ENCODE measurements around the gene RBM38. TPM values are rescaled to one million over a fixed set of nuclear protein-coding genes. Genes with fewer than 3 reads are reported as not detected.

The RBM38 gene
- total RNA-seq, 1 donor from 2014 or later: 16.6 TPM

DNA sequence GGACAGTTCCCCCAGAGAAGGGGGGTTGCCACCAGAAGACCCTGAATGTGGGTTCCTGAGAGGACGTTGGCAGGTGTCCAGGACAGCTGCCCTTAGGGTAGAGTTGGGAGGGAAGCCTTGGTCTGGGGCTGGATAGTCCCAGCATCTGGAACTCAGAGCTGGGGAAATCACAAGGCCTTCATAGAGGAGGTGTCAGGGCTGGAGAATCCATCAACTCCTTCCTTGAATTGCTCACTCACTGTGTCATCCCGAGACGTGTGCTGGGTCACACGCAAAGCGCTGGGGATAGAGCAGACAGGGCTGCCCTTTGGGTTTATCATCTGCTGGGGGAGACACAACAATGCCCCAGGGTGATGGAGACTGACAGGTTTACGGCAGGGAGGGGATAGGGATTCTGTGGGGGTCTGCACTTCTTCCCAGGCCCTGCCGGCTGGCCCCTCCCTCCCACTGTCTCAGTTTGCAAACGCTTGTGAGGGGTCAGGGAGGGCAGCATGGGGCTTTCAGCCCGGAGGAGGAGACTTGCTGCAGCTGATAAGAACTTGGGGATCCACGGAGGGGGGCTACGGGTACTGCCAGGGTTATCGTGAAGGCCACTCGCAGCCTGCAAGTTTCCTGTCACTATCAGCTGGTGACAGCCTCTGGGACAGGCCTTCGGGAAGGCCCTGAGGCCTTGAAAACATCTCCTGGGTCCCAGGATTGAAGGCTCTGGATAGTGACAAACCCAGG is 18.6 kb downstream of the RBM38 start:
- Mint-ChIP-seq H3K27me3 (ENCODE audit: unreplicated experiment) (peaks cover 3% of the 10 kb centered on the region), H3K4me1 (ENCODE audit: low read depth, unreplicated experiment) (peaks cover 5% of the 10 kb centered on the region), H3K4me3 (ENCODE audit: unreplicated experiment) (no peak overlapping the region), H3K36me3 (ENCODE audit: unreplicated experiment) (no peaks in the 10 kb centered on the region), H3K9me3 (ENCODE audit: unreplicated experiment) (peaks cover 3% of the 10 kb centered on the region), H3K27ac (ENCODE audit: unreplicated experiment) (no peak overlapping the region)
- TF ChIP-seq, protein P1, sequence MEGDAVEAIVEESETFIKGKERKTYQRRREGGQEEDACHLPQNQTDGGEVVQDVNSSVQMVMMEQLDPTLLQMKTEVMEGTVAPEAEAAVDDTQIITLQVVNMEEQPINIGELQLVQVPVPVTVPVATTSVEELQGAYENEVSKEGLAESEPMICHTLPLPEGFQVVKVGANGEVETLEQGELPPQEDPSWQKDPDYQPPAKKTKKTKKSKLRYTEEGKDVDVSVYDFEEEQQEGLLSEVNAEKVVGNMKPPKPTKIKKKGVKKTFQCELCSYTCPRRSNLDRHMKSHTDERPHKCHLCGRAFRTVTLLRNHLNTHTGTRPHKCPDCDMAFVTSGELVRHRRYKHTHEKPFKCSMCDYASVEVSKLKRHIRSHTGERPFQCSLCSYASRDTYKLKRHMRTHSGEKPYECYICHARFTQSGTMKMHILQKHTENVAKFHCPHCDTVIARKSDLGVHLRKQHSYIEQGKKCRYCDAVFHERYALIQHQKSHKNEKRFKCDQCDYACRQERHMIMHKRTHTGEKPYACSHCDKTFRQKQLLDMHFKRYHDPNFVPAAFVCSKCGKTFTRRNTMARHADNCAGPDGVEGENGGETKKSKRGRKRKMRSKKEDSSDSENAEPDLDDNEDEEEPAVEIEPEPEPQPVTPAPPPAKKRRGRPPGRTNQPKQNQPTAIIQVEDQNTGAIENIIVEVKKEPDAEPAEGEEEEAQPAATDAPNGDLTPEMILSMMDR (IDR thresholded peaks at IDR 0.05; ENCODE audit: partially characterized antibody, unreplicated experiment): no peak
- DNase-seq: no peak

DNA sequence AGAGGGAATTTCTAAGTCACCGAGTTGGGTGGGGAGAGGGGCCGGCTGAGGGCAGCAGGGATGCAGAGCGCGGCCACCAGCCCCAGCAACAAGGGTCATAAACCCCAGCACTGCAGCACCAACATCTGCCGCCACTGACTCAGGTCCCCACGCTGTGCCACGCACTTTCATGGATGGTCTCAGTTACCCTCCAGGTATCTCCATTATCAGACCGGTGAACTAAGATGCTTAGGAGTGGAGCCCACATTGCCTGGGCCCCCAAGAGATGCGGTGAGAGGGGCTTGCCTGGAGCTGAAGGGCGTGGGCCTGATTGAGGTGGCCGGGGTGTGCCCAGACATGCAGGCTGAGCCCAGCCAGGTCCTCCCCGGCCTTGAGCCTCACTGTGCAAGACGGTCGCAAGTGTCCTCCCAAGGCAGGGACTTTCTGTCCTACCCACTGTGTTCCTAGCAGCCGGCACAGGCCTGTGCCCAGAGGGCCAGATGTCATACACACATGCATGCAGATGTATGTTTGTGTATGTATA is 19.3 kb downstream of the RBM38 start:
- Mint-ChIP-seq H3K4me1 (ENCODE audit: low read depth, unreplicated experiment) (peaks cover 5% of the 10 kb centered on the region), H3K36me3 (ENCODE audit: unreplicated experiment) (no peaks in the 10 kb centered on the region), H3K27me3 (ENCODE audit: unreplicated experiment) (peaks cover 3% of the 10 kb centered on the region), H3K27ac (ENCODE audit: unreplicated experiment) (no peak overlapping the region), H3K9me3 (ENCODE audit: unreplicated experiment) (peaks cover 3% of the 10 kb centered on the region), H3K4me3 (ENCODE audit: unreplicated experiment) (no peak overlapping the region)
- TF ChIP-seq, protein P1 (IDR thresholded peaks at IDR 0.05; ENCODE audit: partially characterized antibody, unreplicated experiment): no peak
- DNase-seq: no peak

DNA sequence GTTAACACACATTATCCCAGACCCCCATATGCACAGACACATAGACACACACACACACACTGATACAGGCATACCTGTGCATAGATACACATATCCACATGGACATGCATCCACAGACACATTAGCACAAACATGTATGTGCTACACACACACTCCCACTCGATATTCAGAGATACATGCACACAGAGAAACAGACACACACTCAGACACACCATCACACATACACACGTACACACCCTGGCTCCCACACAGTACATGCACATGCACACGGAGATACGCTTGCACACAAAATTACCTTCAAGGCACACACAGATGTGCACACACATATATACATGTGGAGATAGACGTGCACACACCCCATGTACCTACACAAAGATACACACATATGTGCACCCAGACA is 19.7 kb downstream of the RBM38 start:
- Mint-ChIP-seq H3K9me3 (ENCODE audit: unreplicated experiment) (peaks cover 3% of the 10 kb centered on the region), H3K27me3 (ENCODE audit: unreplicated experiment) (peaks cover 3% of the 10 kb centered on the region), H3K27ac (ENCODE audit: unreplicated experiment) (no peak overlapping the region), H3K4me3 (ENCODE audit: unreplicated experiment) (no peak overlapping the region), H3K36me3 (ENCODE audit: unreplicated experiment) (no peaks in the 10 kb centered on the region), H3K4me1 (ENCODE audit: low read depth, unreplicated experiment) (peaks cover 5% of the 10 kb centered on the region)
- no peak for DNase-seq
- TF ChIP-seq, protein P1 (IDR thresholded peaks at IDR 0.05; ENCODE audit: partially characterized antibody, unreplicated experiment): no peak

DNA sequence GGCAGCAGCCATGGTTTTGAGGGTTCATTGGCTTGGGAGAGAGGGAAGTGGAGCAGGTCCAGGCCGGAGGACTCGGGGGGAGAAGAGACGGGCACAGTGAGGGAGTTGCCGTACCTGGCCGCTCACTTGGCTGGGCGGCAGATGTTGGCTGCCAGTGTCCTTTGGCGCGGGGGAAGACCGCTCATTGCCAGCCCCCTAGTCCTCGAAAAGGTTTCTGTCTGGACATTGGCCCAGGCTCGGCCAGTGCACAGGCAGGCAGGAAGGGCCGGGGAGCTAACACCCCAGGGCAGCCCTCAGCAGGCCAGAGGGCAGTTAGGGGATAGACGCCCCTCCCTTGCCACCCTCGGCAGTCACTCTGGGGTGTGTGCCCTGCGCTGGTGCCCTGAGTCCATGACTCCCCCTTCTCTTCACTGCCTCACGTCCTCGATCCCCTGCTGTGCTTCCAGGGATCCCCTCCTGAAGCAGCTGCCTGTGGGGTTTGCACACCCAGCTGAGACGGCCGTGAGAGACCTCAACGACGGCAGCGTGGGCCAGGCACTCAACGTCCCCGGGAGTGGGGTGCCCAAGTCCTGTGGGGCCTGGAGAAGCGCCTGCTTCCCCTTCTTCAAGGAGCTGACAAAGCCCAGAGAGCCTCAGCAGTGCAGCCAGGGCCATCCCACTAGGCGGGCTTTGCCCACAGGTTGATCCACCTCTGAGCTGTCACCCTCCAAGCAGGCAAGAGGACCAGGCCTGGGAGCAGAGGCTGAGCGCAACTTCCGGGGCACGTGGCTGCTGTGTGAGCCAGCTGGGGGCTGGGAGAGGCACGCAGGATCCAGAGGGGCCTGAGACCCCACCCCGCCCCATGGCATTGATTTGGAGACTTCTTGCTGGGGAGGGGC is 20.4 kb downstream of the RBM38 start:
- peaks cover 5% of the 10 kb centered on the region for H3K4me1 Mint-ChIP-seq (ENCODE audit: low read depth, unreplicated experiment)
- TF ChIP-seq, protein P1 (IDR thresholded peaks at IDR 0.05; ENCODE audit: partially characterized antibody, unreplicated experiment): no peak
- H3K27me3 Mint-ChIP-seq (ENCODE audit: unreplicated experiment): peaks cover 3% of the 10 kb centered on the region
- H3K36me3 Mint-ChIP-seq (ENCODE audit: unreplicated experiment): no peaks in the 10 kb centered on the region
- peaks cover 5% of the 10 kb centered on the region for H3K9me3 Mint-ChIP-seq (ENCODE audit: unreplicated experiment)
- no peak overlapping the region for H3K27ac Mint-ChIP-seq (ENCODE audit: unreplicated experiment)
- DNase-seq: no peak
- no peak overlapping the region for H3K4me3 Mint-ChIP-seq (ENCODE audit: unreplicated experiment)

Data from glutamatergic neuron (in vitro differentiated cells).